Measurements from ENCODE around the gene ZNF431.
"Not testable (repeated sequence)": the region's sequence is repeated elsewhere in the genome, so short reads cannot be mapped to it uniquely, and the experiment has no call there.

The ZNF431 gene

DNA sequence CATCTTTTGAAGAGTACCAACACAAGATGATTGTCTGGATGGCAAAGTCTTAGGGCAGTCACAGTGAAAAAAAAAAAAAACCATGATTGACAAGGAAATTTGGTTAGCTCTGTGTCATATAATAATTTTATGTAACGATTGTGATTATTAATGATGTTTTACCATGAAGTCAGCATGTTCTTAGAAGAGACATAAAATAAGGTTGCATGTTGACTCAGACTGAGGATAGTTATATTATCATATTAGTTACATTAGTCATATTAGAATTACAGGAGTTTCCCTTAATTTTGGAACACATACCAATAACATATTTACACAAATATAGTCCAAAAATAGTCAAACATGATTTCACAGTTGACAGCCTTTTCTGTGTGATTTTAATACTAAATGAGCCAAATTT lies 5.7 kb downstream of the ZNF431 start:
- no peak for DNase-seq

DNA sequence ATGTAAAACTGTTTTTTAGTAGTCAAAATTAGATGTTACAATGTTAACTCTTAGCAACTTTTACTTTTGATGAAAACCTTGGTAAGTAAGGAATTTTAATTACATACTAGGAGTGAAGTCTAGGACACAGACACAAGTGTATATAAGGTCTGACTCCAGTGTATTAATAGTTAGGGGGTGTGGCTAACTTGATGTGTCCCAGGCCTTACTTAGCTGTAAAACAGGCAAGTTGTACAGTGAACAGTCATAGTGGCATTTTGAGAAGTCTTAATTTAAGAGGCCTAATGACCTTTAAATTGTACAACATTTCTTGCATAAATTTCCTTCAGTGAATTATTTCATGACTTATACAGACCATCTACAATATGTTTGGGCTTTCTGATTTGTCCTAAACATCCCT lies 6.8 kb downstream of the ZNF431 start:
- no peak for DNase-seq

DNA sequence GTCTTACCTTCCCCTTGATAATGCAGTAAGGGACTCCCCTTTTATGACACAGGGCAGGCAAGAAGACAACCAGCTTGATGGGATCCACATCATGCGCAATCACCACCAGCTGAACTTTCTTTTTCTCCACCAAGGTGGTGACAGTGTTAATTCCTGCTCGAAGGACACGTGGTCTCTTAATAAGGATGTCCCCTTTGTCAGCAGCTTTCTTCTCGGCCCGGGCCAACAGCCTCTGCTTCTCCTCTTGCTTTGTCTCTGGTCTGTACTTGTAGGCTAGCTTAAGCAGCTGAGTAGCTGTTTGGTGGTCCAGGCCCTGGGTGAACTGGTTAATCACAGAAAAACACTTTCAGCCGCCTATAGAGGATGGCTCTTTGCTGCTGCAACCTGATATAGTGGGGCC lies 8.0 kb downstream of the ZNF431 start:
- DNase-seq = no peak

DNA sequence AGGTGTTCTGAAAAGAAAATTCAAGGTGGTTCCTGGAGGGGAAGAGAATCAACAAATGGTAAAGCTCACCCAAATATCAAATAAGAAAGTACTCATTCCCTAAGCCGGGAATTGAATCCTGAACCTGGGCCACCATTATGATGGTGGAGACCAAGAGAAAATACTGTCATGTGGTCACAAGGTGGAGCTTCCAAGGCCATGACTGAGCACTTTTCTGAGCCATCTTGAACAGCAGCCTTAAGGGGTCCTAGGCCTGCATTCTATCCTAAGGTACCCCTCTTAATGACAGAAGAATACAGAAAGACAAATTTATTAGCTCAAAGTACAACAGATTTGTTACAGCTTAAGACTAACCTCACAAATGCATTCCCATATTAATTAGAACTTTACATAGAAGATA lies 9.6 kb downstream of the ZNF431 start:
- DNase-seq = no peak

DNA sequence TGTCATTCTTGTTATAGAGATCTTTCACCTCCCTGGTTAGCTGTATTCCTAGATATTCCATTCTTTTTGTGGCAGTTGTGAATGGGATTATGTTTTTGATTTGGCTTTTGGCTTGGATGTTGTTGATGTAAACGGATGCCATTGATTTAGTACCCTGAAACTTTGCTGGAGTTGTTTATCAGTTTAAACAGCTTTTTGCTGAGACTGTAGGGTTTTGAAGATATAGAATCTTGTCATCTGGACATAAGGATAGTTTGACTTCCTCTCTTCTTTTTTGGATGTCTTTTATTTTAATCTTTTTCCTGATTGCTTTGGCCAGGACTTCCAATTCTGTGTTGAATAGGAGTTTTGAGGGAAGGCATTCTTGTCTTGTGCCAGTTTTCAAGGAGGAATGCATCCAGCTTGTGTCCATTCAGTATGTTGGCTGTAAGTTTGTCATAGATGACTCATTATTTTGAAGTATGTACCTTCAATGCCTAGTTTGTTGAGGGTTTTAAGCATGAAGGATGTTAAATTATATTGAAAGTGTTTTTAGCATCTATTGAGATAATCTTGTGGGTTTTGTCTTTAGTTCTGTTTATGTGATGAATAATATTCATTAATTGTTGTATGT lies 16.8 kb downstream of the ZNF431 start:
- DNase-seq = no peak

DNA sequence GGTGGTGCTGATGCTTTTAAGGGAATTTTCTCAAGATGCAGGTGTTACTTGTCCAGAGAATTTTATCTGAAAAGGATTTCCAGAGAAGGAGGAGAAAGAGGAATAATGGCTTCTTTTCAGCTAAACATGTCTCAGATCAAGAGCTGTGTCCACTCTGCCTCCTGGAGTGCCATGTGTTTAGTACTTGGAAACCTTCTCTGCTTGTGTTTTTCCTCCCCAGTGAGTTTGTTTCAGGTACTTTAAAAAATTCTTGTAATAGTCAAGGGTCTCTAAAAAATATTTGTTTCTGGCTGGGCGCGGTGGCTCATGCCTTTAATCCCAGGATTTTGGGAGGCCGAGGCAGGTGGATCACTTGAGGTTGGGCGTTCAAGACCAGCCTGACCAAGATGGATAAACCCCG lies 22.7 kb downstream of the ZNF431 start:
- DNase-seq = no peak

DNA sequence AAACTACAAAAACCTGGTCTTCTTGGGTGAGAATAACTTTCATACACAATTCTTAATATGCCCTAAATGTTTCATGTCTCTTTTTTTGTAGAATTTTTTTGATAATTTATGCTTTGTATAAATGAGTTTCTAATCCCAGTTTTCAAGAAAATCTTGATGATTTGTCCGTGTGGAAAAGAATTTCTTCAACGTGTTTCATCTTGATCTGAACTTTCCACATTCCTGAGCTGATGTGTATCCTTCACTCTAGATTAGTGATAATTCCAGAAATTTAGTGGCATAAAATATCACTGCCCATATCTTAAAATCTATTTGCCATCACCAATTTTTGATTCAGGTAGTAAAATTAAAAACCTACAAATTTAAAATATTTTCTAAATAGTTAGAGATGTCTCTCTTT lies 24.6 kb downstream of the ZNF431 start:
- no peak for DNase-seq

DNA sequence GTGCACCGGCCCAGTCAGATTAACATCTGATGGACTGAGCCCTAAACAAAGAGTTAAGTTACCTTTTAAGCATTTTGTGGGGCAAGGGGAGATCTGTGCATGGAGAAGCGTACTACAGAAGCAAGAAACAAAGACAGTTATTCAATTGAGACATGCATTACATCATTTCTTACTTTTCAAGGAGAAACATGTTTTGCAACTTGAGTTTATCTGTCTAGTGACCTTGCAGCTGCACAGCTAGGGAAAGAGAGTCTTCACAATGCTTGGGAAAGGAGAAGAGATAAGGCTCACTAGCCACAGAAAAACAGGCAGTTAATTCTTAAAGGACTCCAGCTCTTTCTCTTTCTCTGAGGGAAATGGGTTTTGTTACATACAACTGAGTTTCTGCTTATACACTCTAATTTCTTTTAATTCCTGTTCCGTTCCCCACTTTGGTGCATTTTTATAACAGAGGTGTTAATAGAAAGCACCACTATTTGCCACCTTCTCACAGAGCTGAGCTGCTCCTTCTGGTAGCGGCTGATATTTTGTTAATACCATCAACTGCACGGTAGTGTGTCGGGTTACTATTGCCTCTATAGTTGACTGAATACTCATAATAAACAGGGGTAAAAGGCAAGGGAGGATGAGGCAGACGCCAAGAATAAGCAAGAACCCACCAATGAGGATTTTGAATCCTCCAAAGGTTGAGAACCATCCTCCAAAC lies 55.9 kb downstream of the ZNF431 start:
- DNase-seq = no peak

DNA sequence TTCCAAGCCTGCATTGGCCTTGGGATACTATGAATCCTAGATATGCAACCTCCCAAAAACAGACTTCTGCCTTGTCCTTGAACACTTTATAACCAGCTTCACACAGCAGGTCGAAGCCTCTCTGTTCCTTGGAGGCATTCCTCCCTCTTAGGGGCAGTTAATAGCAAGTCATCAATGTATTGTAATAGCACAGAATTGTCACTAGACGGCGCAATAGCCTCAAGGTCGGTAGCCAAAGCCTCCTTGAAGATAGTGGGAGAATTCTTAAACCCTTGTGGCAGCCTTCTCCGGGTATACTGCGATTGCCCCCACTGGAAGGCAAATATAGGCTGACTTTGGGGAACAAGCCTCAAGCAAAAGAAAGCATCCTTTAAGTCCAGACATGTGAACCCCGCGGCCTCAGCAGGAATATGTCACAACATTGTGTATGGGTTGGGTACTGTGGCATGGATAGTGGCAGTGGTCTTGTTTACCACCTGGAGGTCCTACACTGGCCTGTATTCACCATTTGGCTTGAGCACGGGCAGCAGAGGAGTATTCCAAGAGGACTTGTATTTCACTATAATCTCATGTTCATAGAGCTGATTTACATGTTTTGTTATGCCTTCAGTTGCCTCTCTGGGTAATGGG lies 61.1 kb downstream of the ZNF431 start:
- DNase-seq = peak; percentile 52 to 58

DNA sequence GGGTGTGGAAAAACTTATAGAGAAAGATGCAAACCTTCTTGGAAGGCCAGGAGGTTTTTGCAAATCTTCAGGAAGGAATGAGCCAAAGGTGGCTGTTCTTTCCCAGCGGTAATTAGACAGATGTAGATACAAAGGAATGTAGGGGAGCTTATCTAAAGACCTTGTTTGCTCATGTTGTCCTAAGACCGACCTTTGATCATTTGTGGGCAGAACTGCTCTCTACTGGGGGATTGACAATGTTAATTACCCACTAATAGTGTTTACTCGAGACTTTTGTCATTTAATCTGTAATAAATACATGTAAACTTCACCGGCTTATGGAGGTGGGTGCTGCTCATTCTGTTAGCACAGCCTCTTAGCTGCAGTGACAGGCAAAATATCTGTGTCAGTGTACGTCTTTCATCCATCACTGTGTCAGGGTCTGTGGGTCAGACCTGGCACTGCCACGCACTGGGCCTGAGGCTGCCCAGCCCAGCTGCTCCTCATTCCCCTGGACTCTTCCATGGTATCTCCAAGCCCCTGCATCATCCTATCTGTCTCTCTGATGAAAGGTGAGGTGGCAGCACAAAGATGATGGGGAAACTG lies 68.3 kb downstream of the ZNF431 start:
- DNase-seq = no peak

DNA sequence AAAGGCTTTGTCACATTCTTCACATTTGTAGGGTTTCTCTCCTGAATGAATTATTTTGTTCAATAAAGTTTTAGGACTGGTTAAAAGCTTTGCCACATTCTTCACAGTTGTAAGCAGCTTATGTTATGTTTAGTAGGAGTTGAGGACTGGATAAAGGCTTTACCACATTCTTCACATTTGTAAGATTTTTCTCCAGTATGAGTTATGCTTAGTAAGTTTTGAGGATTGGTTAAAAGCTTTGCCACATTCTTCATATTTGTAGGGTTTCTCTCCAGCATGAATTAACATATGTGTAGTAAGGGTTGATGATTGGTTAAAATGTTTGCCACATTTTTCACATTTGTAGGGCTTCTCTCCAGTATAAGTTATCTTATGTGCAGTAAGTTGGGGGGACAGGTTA lies 79.9 kb downstream of the ZNF431 start:
- no peak for DNase-seq

DNA sequence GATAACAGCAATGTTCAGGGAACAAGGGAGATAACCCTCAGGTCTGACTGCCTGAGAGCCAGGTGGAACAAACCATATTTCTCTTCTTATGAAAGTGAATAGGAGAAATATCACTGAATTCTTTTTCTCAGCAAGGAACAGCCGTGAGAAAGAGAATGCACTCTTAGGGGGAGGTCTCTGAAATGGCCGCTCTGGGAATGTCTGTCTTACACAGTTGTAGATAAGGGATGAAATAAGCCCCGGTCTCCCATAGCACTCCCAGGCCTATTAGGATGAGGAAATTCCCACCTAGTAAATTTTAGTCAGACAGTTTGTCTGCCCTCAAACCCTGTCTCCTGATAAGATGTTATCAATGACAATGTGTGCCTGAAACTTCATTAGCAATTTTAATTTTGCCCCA lies 88.1 kb downstream of the ZNF431 start:
- DNase-seq = not testable (repeated sequence)

DNA sequence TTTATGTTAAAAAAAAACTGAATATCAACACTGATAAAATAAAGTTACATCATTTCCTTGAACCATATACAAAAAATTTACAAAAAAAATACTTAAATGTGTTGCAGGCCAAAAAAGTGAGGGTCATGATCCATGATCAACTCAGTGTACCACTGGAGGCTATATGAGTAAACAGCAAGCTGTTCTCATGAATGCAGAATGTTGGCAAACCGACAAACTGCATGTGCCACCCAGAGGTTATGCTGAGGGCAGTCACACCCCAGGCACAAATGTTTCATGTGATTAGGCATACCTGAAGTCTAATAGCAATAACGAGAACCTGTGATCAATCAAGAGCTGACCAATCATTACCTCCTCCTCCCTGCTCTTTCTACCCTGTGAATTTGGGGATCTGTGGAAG lies 91.9 kb downstream of the ZNF431 start:
- no peak for DNase-seq

DNA sequence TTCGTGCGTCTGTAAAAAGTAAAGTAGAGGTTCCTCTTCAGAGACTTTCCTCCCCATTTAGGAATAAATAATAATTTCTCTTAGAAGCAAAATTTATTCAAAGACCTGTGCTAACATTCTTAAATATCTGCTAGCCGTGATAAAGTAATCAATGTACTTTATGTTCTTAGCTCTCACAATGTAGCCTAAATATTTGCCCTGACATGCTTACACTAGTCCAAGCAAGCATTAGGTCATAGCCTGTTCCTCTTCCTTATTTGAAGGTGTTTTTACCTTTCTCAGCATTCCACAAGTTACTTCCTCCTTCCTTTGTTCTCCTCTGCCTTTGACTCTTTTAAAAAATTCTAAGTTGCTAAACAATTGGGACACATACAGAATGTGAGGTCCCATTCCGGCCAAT lies 94.9 kb downstream of the ZNF431 start:
- DNase-seq = not testable (repeated sequence)

DNA sequence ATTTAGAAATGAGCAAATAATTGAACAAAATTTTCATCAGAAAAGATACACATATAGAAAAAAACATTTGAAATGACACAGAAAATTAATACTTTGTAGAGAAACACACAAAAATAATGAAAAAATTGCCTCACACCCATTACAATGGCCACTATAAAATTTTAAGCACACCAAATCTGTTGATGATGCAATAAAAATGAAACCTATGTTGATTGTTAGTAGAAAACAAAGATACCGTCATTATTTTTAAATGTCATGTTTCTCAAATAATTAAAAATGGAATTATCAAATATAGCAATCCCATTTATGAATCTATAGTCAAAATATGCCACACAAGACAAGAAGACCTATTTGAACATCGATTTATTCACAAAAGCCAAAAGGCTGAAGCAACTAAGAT lies 96.8 kb downstream of the ZNF431 start:
- DNase-seq = no peak

Data from inflammatory macrophage (primary cell).